H7 (cell line): Measurements from ENCODE around the gene FEM1C. TPM values are rescaled to one million over a fixed set of nuclear protein-coding genes. Genes with fewer than 3 reads are reported as not detected.

Experiments
- DNase-seq: peaks from one replicate; pipeline ENCODE4 v3.0.0; 2012
- H3K27me3 ChIP-seq: 2 replicates; pipeline ENCODE4 v1.6.0; 2011; ENCODE audit warnings: mild to moderate bottlenecking, low read length; ENCODE audit not compliant: control insufficient read depth, insufficient read depth
- H3K36me3 ChIP-seq: replicated peaks from 2 replicates; pipeline ENCODE4 v1.5.1; 2011; ENCODE audit warnings: low read length; ENCODE audit not compliant: control insufficient read depth, insufficient read depth
- H3K4me3 ChIP-seq: 2 replicates; pipeline ENCODE4 v1.5.1; 2011; ENCODE audit warnings: low read depth, mild to moderate bottlenecking, control low read depth, low read length, moderate library complexity; ENCODE audit not compliant: insufficient read depth
- total RNA-seq: library from RNA; depleted of rRNA; stranded (reverse); fragments of >200 nt; shearing (Covaris generic); gene quantifications from 2 replicates; pipeline ENCODE4 v1.2.3, GENCODE V29; 2014; rRNA removed

The FEM1C gene
- 8.7 and 11.0 TPM in 2 replicates for total RNA-seq

GRCh38 chr5:115544436-115545350, at the start of gene FEM1C:
Gene FEM1C (minus strand): TSS chr5:115544775. CDS start chr5:115543493, 1,282 bp downstream.
- Histone ChIP-seq H3K27me3 (no peaks in the 10 kb centered on the region), H3K4me3 (peak within 1 kb of the TSS; percentile 55), H3K36me3 (peaks cover 3% of the 10 kb centered on the region; the same call in 1 of the 2 replicates)
- DNase-seq, result peak; percentile 96

- no peak for DNase-seq
- H3K27me3 ChIP-seq, result no peaks in the 10 kb centered on the region
- no peak overlapping the region for H3K4me3 ChIP-seq
- no peaks in the 10 kb centered on the region for H3K36me3 ChIP-seq
Observed at GRCh38 chr5:115589043-115589442, 44.5 kb upstream of the FEM1C start.

- DNase-seq, result no peak
- Histone ChIP-seq H3K36me3 (no peaks in the 10 kb centered on the region), H3K27me3 (no peaks in the 10 kb centered on the region), H3K4me3 (no peak overlapping the region)
Observed at GRCh38 chr5:115588640-115589039, 44.1 kb upstream of the FEM1C start.

GRCh38 chr5:115586525-115587146, 42.1 kb upstream of the FEM1C start:
- no peak for DNase-seq
- Histone ChIP-seq H3K36me3 (no peaks in the 10 kb centered on the region), H3K4me3 (no peak overlapping the region), H3K27me3 (no peaks in the 10 kb centered on the region)

- H3K4me3 ChIP-seq, result no peak overlapping the region
- H3K27me3 ChIP-seq, result no peaks in the 10 kb centered on the region
- DNase-seq, result no peak
- H3K36me3 ChIP-seq, result no peaks in the 10 kb centered on the region
Observed at GRCh38 chr5:115585265-115585664, 40.7 kb upstream of the FEM1C start.

GRCh38 chr5:115584501-115584900, 39.9 kb upstream of the FEM1C start:
- DNase-seq, result no peak
- no peaks in the 10 kb centered on the region for H3K27me3 ChIP-seq
- H3K4me3 ChIP-seq, result no peak overlapping the region
- no peaks in the 10 kb centered on the region for H3K36me3 ChIP-seq

- DNase-seq, result no peak
- Histone ChIP-seq H3K4me3 (no peak overlapping the region), H3K36me3 (no peaks in the 10 kb centered on the region), H3K27me3 (no peaks in the 10 kb centered on the region)
Observed at GRCh38 chr5:115583474-115583873, 38.9 kb upstream of the FEM1C start.

GRCh38 chr5:115580941-115581340, 36.4 kb upstream of the FEM1C start:
- Histone ChIP-seq H3K4me3 (no peak overlapping the region), H3K36me3 (no peaks in the 10 kb centered on the region), H3K27me3 (no peaks in the 10 kb centered on the region)
- no peak for DNase-seq

GRCh38 chr5:115579747-115580173, 35.2 kb upstream of the FEM1C start:
- H3K4me3 ChIP-seq, result no peak overlapping the region
- H3K27me3 ChIP-seq, result no peaks in the 10 kb centered on the region
- no peak for DNase-seq
- no peaks in the 10 kb centered on the region for H3K36me3 ChIP-seq

- Histone ChIP-seq H3K4me3 (no peak overlapping the region), H3K27me3 (no peaks in the 10 kb centered on the region), H3K36me3 (no peaks in the 10 kb centered on the region)
- no peak for DNase-seq
Observed at GRCh38 chr5:115579216-115579615, 34.6 kb upstream of the FEM1C start.

GRCh38 chr5:115578657-115579056, 34.1 kb upstream of the FEM1C start:
- Histone ChIP-seq H3K36me3 (no peaks in the 10 kb centered on the region), H3K4me3 (no peak overlapping the region), H3K27me3 (no peaks in the 10 kb centered on the region)
- no peak for DNase-seq

GRCh38 chr5:115577741-115578140, 33.2 kb upstream of the FEM1C start:
- Histone ChIP-seq H3K4me3 (no peak overlapping the region), H3K36me3 (no peaks in the 10 kb centered on the region), H3K27me3 (no peaks in the 10 kb centered on the region)
- no peak for DNase-seq

- Histone ChIP-seq H3K4me3 (no peak overlapping the region), H3K36me3 (no peaks in the 10 kb centered on the region), H3K27me3 (no peaks in the 10 kb centered on the region)
- DNase-seq, result no peak
Observed at GRCh38 chr5:115577329-115577728, 32.8 kb upstream of the FEM1C start.

GRCh38 chr5:115575167-115576070, 30.8 kb upstream of the FEM1C start:
- DNase-seq, result no peak
- Histone ChIP-seq H3K36me3 (no peaks in the 10 kb centered on the region), H3K27me3 (no peaks in the 10 kb centered on the region), H3K4me3 (no peak overlapping the region)
